Left forelimb (tissue), 1 donor: Measurements from ENCODE around the gene HNF4A.
"Not testable (repeated sequence)": the region's sequence is repeated elsewhere in the genome, so short reads cannot be mapped to it uniquely, and the experiment has no call there.

Experiments
- DNase-seq: peaks from one replicate; pipeline ENCODE4 v3.0.0-alpha.2; 2018; ENCODE audit warnings: low spot score

HNF4A gene

DNA sequence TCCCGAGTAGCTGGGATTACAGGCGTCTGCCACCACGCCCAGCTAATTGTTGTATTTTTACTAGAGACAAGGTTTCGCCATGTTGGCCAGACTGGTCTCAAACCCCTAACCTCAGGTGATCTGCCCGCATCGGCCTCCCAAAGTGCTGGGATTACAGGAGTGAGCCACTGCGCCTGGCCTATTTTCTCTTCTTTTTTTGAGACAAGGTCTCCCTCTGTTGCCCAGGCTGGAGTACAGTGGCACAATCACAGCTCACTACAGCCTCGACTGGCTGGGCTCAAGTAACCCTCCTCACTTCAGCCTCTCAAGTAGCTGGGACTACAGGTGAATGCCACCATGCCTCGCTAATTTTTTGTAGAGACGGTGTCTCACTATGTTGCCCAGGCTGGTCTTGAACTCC, 9.6 kb upstream of the HNF4A start:
- not testable (repeated sequence) for DNase-seq

DNA sequence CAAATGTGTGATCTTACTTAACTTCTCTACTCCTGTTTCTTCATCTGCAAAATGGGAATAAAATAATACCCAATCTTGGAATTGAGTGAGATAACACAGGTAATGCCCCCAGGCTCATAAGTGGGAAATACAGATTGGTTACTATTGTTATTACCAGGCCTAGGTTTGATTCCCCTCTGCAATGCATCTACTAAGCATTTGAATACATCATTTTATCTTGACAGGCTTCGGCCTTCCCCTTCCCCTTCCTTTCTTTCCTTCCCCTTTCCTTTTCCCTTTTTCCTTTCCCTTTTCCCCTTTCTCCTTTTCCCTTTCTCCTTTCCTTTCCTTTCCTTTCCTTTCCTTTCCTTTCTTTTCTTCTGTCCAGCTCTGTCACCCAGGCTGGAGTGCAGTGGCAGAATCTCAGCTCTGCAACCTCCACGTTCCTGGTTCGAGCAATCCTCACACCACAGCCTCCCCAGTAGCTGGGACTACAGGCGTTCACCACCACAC, 7.3 kb upstream of the HNF4A start:
- no peak for DNase-seq

DNA sequence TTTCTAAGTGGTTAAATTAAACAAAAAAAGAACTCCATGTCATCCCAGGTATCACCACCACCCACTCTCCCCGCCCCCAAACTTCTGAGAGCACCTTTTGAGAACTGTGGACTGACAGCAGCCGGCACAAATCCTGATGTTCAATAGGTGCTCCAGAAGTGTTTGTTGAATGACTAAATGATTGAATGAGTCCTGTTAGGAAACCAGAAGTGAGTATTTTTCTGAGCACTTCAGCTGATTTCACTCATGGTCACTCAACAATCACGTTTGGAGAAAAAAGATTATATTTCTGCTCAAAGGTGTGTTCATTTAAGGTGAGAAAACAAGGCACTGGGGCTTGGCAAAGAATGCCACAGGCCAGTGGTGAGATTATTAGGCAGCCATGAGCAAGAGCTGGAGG, 6.2 kb upstream of the HNF4A start:
- no peak for DNase-seq

DNA sequence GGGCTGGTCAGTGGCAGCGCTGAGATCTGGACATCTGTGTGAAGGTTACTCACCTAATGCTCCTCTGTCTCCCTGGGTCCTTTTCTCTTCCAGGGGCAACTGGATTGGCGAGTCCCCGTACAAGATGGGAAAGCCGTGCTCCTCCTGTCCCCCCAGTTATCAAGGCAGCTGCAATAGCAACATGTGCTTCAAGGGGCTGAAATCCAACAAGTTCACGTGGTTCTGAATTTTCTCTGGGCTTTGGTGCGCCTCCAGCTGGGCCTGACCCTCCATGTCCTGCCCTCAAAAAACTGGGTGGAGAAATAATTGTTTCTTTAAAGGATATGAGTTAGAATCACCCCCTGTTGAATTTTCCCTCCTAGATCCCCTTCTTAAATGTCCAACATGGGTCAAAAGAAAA, 4.9 kb upstream of the HNF4A start:
- no peak for DNase-seq

DNA sequence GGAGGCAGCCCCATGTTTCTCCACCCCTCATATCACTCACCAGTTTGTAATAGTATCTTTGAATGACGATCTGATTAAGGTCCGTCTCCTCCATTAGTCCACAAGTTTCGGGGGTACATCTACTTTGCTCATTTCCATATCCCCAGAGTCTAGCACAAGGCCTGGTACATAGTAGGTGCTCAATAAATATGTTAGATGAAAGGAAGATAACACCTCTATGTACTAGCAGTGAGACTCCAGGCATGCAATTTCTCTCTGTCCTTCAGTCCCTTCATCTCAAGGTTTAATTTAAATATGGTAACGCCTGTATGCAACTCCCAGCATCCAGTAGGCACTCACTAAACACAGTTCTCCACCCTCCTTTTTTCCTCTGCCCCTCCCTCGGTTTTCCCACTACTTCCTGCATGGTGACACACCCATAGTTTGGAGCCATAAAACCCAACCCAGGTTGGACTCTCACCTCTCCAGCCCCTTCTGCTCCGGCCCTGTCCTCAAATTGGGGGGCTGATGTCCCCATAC, 461 bp upstream of the HNF4A start:
- no peak for DNase-seq

DNA sequence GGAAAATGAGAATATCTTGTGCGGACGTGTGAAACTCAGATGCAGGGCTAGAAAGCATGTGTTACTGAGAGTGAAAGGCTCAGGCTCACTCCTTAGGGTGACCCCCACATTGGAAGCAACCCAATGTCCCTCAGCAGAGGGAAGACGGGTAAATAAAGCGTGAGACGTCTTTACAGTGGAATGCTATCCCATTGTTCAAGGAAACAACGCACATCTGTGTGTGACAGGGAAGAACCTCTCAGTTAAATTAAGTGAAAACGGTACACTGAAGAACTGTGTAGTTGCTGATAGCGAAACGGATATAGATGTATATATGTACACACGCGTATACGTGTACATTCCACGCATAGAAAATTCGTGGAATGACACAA, 839 bp downstream of the HNF4A start:
- DNase-seq = no peak

DNA sequence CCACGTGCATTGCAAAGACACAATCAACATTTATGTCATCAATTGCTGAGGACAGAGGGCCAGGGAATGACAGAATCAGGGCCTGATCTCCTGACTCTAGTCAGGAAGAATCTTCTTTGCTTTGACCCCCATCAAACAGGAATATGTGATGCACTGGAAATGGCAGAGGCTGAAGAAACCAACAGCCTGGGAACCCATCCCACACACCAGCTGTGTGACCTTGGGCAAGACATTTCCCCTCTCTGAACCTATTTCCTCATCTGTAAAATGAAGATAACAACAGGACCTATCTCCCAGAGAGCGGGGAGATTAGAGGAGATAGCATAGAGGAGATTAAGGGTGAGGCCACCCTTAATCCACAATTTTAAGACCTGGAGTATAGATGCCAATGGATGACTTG, 1.5 kb downstream of the HNF4A start:
- DNase-seq = no peak

DNA sequence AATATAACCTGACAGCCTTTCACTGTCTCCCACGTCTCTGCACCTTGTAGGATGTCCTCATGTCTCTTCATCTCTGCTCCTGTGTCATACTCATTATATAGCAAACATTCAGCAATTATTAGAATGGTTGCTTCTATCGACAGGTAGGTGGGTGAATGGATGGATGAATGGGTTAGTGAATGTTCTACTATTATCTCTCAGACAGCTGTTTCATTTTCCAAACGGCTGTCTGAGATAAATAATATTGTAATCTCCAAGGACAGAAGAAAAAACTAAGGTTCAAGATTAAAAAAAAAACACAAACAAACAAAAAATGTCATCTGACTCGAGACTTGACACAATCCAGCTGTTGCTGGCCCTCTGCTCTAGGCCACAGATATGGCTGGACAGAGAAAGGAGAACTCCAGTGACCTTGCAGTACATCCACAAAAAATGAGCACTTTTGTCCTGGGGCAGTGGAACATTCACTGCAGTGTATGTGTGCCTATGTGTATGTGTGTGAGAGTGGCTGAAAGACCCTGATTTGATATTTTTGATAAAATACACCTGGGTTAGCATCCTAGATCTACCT, 2.1 kb downstream of the HNF4A start:
- DNase-seq = no peak

DNA sequence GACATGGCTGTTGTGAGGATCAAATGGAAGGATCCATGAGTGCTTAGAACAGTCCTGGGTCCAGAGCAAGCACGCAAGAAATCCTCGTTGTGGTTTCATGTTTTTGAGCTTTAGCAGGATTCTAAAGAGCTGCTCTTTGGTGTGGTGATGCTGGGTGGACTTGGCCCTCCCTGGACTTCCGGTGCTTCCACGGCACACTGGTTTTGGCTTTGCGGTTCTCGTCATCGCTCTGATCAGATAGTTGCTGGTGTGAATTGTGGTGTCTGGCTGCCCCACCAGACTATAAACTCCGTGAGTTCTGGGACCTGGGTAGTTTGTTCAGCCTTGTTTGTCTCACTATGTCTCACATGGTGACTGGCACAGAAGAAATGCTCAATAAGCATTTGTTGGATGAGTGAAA, 3.3 kb downstream of the HNF4A start:
- no peak for DNase-seq

DNA sequence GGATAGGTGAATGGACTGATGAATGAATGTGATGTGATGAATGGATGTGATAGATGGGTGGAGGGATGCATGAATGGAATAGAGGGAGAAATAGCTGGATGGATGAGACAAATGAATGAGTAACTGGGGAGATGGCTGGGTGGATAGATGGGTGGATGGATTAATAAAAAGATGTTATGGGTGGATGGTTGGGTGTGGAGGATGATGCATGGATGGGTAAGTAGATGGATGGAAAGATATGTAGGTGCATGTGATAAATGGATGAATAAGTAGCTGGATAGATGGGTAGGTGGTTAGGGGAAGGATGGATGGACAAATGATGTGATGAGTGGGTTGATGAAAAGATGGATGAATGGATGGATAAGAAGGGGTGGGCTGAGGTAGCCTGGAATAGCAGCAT, 4.7 kb downstream of the HNF4A start:
- no peak for DNase-seq

DNA sequence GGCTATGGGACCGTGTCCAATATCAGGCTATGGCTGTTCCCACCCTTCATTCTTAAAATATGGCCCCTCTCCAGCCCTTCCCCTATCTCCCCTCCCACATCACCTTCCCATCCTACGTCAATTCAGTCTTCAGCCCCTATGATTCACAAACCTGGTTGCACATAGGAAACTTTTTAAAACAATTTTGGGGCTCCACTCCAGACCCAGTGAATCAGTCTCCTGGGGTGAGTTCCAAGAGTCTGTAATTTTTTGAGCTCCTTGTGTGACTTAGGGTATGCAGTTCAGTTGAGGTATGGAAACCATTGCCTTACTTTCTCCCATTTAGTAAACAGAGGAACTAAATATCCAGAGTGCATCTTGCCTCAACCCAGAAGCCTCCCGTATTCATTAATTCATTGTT, 5.5 kb downstream of the HNF4A start:
- DNase-seq = no peak

DNA sequence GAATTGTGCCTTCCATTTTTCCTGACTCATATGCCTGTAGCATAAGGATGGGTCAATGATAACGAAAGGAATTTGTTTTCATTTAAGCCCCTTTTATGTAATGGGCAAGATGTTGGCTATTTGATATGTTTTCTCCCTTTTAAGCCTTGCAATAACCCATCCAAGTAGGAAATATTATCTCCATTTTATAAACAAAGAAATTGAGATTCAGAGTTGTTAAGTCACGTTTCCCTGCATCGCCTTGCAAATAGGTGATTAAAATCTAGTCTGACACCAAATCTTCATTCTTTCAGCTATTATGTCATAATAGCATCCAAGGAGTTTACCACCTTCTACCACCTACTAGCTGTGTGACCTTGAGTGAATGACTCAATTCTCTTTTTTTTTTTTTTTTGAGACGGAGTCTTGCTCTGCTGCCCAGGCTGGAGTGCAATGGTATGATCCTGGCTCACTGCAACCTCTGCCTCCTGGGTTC, 7.0 kb downstream of the HNF4A start:
- no peak for DNase-seq

DNA sequence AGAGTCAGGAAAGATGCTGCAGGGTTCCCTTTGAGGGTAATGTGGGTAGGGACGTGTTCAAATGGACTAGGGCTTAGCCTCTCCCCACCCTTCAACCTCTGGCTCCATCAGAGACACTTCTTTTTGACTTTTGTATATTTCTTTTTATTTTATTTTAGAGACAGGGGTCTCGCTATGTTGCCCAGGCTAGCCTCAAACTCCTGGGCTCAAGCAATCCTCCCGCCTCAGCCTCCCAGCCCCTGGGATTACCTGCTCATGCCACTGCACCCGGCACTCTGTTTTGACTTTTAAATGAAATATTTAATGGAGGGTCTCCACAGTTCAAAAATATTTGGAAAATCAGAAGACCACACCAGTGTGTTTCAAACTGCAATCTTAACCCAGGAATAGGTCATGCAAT, 8.6 kb downstream of the HNF4A start:
- DNase-seq = no peak

DNA sequence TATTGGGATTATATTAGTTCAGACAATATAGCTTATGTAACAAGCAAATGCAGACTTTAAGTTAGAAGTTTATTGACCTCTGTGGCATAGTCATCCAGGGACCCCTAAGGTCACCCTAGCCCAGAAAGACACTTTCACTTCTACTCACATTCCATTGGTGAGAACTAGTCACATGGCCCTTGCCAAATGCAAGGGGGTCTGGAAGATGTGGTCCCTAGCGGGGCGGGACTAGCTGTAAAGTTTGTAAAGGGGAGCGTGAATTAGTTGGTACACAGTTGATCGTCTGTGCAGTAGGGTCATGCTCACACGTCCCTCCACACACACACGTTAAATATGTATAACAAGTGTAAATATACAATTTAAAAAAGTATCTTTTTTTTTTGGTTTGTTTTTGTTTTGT, 9.3 kb downstream of the HNF4A start:
- DNase-seq = no peak

DNA sequence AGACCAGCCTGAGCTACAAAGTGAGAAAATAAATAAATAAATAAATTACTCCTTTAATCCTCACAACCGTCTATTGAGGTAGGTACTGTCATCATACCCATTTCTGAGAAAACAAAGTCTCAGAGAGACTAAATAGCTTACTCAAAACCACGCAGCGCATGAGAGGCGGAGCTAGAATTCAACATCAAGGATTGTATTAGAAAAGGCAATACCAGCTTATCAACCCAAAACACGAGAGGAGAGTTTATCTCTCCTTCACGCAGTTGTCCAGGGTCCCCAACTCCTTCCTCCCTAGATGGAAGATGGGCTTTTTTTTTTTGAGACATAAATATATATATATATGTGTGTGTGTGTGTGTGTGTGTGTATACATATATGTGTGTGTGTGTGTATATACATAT, 12.2 kb downstream of the HNF4A start:
- no peak for DNase-seq

DNA sequence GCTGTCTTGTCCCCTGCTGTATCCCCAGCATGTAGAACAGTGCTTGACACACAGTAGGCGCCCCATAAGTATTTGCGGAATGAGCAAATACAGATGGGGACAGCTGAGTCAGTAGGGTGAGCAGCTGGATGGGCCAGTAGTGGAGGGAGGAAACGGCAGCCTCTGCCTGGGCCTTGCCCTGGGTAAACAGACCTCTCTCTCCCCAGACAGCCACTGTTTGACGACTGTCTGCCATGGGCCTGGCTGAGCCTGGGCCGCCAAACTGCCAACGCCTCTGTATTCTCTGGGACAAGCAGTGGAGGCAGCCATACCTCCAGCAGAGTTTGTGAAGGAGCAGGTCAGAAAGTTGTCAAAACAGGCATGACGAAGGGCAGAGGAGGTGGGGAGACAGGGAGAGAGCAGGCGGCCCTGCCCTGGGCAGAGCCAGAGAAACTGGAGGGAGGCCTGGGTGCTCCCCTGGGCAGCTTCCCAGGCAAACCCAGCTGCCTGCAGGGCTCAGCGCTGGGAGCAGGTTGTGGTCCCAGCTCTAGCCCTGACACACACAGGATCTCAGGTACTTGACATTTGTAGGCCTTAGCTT, 15.2 kb downstream of the HNF4A start:
- DNase-seq = no peak

DNA sequence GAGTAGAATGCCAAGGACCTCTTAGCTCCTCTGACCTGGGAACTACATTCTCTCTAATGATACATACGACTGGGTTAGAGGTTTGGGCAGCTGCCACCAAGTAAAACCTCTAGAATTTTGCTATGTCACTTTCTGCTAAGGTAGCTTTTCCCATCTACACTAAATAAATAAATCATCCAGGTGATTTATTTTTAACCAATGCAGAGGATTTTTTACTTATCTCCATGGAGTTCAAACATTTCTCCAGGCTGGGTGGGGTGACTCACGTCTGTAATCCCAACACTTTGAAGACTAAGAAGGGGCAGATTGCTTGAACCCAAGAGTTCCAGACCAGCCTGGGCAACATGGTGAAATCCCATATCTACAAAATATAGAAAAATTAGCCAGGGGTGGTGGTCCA, 27.1 kb downstream of the HNF4A start:
- DNase-seq = no peak

DNA sequence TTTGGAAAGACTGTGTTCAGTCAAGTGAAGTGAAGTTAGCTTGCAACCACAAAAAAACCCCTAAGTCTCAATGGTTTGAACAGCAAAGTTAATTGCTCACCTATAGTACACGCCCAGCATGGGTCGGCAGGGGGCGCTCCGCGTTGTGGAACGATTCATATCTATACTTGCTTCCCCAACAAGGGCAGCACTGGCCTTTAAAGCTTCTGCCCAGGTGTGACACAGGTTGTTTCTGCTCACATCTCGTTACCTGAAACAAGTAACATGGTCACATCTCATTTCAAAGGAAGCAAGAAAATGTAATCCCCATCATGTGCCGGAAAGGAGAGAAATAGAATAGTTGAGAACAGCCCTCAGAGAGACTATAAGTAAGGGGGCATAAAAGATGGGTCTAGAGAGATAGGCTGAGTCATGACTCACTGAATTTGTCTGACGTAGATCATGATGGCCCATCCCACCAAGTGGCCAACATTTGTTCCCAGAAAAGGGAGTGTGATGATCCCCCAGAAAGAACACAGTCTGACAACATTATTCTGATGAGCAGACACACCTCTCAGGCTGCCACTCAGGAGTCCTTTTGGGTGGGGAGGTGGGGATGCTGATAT, 29.0 kb downstream of the HNF4A start:
- peak; percentile 72 for DNase-seq

DNA sequence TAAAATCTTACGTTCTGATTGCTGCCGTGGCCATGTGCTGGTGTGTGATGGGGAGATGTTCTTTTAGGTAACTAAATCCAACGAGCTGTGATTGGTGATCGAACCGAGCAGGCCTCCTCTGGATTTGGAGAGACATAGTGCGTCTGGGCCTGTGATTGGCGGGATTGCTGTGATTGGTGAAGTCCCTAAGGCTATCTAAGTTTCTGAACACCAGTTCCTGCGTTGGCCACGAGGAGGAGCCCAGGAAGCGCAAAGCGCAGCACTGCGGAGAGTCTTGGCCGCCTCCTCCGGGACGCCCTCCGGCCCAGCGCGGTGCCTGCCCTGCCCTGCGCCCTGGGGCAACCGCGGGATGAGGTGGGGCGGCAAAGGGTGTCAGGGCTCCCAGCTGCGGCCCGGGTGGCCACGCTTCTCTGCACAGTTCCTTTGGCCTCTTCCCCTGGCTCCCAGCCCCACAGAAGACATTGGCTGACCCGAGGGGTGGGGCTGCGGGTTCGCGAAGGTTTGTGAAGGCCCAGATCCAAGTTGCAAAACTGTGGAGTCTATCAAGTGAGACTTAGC, 33.0 kb downstream of the HNF4A start:
- no peak for DNase-seq

DNA sequence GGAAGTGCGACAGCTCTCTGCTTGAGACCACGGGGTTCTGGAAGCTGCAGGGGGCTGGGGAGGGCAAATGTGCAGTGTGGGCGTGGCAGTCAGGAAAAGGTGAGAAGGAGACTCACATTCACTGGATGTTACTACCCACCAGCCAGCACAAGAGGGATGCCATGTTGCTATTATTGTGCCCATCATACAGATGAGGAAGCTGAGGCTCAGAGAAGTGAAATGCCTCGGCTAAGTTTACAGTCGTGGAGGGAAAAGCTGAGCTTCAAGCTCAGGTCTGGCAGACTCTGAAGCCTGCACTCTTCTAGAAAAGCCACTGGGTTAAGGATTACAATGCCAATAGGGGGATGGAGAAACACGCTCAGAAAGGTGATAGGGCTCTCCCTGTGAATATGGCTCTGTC, 34.4 kb downstream of the HNF4A start:
- DNase-seq = no peak

DNA sequence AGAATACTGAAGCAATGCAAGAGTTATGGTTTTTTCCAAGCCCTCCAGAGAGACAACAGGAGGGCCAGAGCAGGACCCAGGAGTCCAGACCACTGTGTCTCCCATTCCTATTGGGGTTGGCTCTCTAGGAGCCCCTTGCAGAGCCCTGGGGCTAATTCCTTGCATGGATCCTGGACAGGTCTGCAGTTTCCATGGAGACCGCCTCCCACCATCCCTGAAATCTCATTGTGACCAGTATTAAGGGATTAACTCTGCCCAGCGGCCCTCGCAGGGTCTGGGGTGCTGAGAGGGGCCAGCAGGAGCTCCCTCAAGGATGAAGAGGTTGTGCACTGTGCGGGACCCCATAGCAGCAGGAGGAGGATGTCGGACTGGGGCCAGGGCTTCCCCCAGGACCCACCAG, 34.8 kb downstream of the HNF4A start:
- DNase-seq = no peak

DNA sequence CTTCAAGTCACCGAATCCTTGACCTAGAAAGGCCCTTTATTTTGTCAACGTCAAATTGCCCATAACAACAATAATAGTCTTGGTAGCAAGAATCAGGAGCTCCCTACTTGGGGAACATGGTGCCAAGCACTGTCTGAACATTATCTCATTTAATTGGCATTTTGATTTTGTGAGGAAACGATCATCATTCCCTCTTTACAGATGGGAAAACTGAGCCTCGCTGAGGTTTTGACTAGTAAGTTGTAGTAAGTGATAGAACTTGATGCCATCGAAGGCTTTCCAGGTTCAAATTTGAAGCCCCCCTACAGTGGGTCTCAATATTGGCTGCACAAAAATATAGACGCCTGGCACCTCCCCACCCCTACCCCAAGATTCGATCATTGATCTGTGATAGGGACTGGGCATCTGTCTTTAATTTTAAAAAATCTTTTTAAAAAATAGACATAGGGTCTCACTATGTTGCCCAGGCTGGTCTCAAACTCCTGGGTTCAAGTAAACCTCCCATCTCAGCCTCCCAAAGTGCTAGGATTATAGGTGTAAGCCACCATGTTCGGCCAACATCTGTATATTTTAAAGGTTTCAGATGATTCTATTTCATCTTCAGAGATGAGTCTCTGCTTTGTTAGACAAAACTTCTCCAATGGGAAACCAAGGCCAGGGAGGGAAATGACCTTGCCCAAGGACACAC, 36.7 kb downstream of the HNF4A start:
- no peak for DNase-seq
